ENCODE data around the gene PHLDA2.

- TF ChIP-seq POLR2AphosphoS5 (IDR thresholded peaks at IDR 0.05; ENCODE audit: low read depth, low read length) (no peak), CTCF (IDR thresholded peaks at IDR 0.05) (no peak), TCF7L2 (IDR thresholded peaks at IDR 0.05; ENCODE audit: low read depth, low read length) (no peak), REST (IDR thresholded peaks at IDR 0.05; ENCODE audit: insufficient read depth in 1 of 2, low read depth in 2 of 2, low read length in 1 of 2) (no peak), SIN3A (IDR thresholded peaks at IDR 0.05; ENCODE audit: borderline replicate concordance, insufficient read depth, low read depth, low read length) (no peak)
Measured at GRCh38 chr11:2914455-2915195, 14.6 kb downstream of the PHLDA2 start.

All from Panc1 (cell line).